ENCODE results near the gene TRAF3IP3. TPM values are rescaled to one million over a fixed set of nuclear protein-coding genes. Genes with fewer than 3 reads are reported as not detected.

Gene TRAF3IP3
- total and polyA plus RNA-seq, 2 donors (not counting 3 experiments of a cell fraction or from before 2014, with no cell fraction given): not detected

DNA sequence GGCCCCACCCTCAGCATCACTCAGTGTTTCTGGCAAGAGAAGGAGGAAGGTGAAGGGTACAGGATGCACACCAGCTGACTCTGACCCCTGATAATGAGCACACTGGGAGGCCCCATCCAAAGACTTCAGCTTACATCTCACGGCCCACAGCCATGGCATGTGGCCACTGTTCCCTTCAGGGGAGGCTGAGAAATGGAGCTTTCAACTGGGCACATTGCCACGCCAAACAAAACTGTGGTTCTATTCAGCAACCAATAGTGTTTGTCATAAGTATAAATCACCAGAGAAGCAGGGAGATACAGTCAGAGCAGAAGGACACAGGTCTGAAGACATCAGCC lies 12.7 kb upstream of the TRAF3IP3 start:
- Histone ChIP-seq H3K36me3 (ENCODE audit: control insufficient read depth in 2 of 2, extremely low read depth in 1 of 2, insufficient read depth in 2 of 2, low read length in 2 of 2) (no peaks in the 10 kb centered on the region), H3K4me3 (replicated peaks in 1 of 3; ENCODE audit: insufficient read depth in 1 of 3, low read depth in 1 of 3, low read length in 3 of 3) (no peak overlapping the region), H4K20me1 (replicated peaks; ENCODE audit: control insufficient read depth, extremely low read depth, insufficient read depth, low read length) (no peaks in the 10 kb centered on the region), H3K9me3 (replicated peaks; ENCODE audit: control insufficient read depth, insufficient read depth, low read length) (no peaks in the 10 kb centered on the region), H3K4me2 (ENCODE audit: insufficient read depth, low read length) (no peak overlapping the region), H3K27ac (ENCODE audit: insufficient read depth, low read depth, low read length) (no peak overlapping the region), H3K9me1 (replicated peaks; ENCODE audit: control insufficient read depth, extremely low read depth, insufficient read depth, low read length) (no peaks in the 10 kb centered on the region), H3K27me3 (ENCODE audit: control insufficient read depth in 2 of 2, insufficient read depth in 2 of 2, low read length in 2 of 2) (peaks cover 0 to 10% of the 10 kb centered on the region in 2 experiments), H3K4me1 (ENCODE audit: control insufficient read depth, extremely low read depth, insufficient read depth, low read length) (no peaks in the 10 kb centered on the region), H2AFZ (ENCODE audit: low read depth, low read length) (no peak overlapping the region), H3K79me2 (ENCODE audit: control insufficient read depth, insufficient read depth, low read length) (no peaks in the 10 kb centered on the region), H3K9ac (replicated peaks; ENCODE audit: extremely low read depth, insufficient read depth, low read length) (no peak overlapping the region)
- dilution Hi-C loops (cut with MboI; ENCODE audit: extremely low pct_ligation_motif_present, low sequenced_read_pairs) (no loop called here), intact Hi-C loops (cut with micrococcal nuclease) (no loop called here)
- POLR2A ChIA-PET: no interaction called here
- DNase-seq (ENCODE audit: low read depth, low spot score) (no peak), FAIRE-seq (no peak)
- TF ChIP-seq EZH2 (IDR thresholded peaks at IDR 0.05; ENCODE audit: borderline replicate concordance, low read depth, low read length, severe bottlenecking): no peak
- no peak for TF ChIP-seq FOS (IDR thresholded peaks at IDR 0.05; ENCODE audit: borderline replicate concordance, insufficient read depth, low read length)
- TF ChIP-seq, protein P1, sequence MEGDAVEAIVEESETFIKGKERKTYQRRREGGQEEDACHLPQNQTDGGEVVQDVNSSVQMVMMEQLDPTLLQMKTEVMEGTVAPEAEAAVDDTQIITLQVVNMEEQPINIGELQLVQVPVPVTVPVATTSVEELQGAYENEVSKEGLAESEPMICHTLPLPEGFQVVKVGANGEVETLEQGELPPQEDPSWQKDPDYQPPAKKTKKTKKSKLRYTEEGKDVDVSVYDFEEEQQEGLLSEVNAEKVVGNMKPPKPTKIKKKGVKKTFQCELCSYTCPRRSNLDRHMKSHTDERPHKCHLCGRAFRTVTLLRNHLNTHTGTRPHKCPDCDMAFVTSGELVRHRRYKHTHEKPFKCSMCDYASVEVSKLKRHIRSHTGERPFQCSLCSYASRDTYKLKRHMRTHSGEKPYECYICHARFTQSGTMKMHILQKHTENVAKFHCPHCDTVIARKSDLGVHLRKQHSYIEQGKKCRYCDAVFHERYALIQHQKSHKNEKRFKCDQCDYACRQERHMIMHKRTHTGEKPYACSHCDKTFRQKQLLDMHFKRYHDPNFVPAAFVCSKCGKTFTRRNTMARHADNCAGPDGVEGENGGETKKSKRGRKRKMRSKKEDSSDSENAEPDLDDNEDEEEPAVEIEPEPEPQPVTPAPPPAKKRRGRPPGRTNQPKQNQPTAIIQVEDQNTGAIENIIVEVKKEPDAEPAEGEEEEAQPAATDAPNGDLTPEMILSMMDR (IDR thresholded peaks at IDR 0.05; ENCODE audit: extremely low read depth in 1 of 2, insufficient read depth in 1 of 2, low read depth in 1 of 2, low read length in 2 of 2): no peak
- TF ChIP-seq JUN (IDR thresholded peaks at IDR 0.05; ENCODE audit: borderline replicate concordance, insufficient read depth, insufficient read length, low read depth): no peak
- BruUV-seq (replicated peaks): no TSS peak
- CTCF ChIA-PET: interaction anchor here (1.2 to 2.8 kb wide), 2 partner anchors 29 to 173 kb away, joined by 3 to 12 read pairs; no protein-coding TSS in a partner anchor
